SJSA1 (cell line): ENCODE measurements around the gene MEX3C. TPM values are rescaled to one million over a fixed set of nuclear protein-coding genes. Genes with fewer than 3 reads are reported as not detected.

Experiments
- DNase-seq, 2 experiments: peaks; one replicate each; pipeline ENCODE4 v3.0.0-alpha.2; 2015 to 2020; ENCODE audit warnings: low spot score in 2 of 2, low read depth in 1 of 2
- H3K27ac ChIP-seq: fragments of 250-450 bp; sonication (Bioruptor Pico); 2 replicates; pipeline ENCODE4 v1.5.1; 2020; ENCODE audit warnings: mild to moderate bottlenecking, moderate library complexity
- H3K27me3 ChIP-seq: fragments of 250-450 bp; sonication (Bioruptor Pico); replicated peaks from 2 replicates; pipeline ENCODE4 v1.5.1; 2020; ENCODE audit warnings: mild to moderate bottlenecking, moderate library complexity
- H3K36me3 ChIP-seq: fragments of 250-450 bp; sonication (Bioruptor Pico); 2 replicates; pipeline ENCODE4 v1.5.1; 2020; ENCODE audit warnings: mild to moderate bottlenecking
- H3K4me1 ChIP-seq: fragments of 250-450 bp; sonication (Bioruptor Pico); replicated peaks from 2 replicates; pipeline ENCODE4 v1.6.1; 2021; ENCODE audit warnings: mild to moderate bottlenecking
- H3K4me3 ChIP-seq: fragments of 250-450 bp; sonication (Bioruptor Pico); 2 replicates; pipeline ENCODE4 v1.5.1; 2020; ENCODE audit warnings: mild to moderate bottlenecking
- H3K9me3 ChIP-seq: fragments of 250-450 bp; sonication (Bioruptor Pico); replicated peaks from 2 replicates; pipeline ENCODE4 v1.5.1; 2020; ENCODE audit warnings: mild to moderate bottlenecking
- total RNA-seq: library from RNA; depleted of rRNA; stranded (reverse); fragments of >200 nt; shearing (Covaris generic); gene quantifications from 2 replicates; pipeline ENCODE4 v1.2.3, GENCODE V29; 2014; rRNA removed

MEX3C gene
- total RNA-seq = 34.9 and 44.2 TPM in 2 replicates

GRCh38 chr18:51197661-51198424 lies at the start of gene MEX3C:
Gene MEX3C (minus strand): TSS chr18:51197681. CDS start chr18:51197320, 361 bp downstream.
- Histone ChIP-seq H3K27me3 (no peaks in the 10 kb centered on the region), H3K27ac (peak within 1 kb of the TSS; percentile 76), H3K4me3 (peak within 1 kb of the TSS; percentile 91), H3K4me1 (peaks cover 21% of the 10 kb centered on the region), H3K36me3 (peaks cover 16% of the 10 kb centered on the region), H3K9me3 (0 out of 2 replicates have a peak, but pooled peaks cover 3% of the 10 kb centered on the region)
- peak; percentile 99 for DNase-seq

GRCh38 chr18:51241226-51241625 lies 43.7 kb upstream of the MEX3C start:
- Histone ChIP-seq H3K4me1 (peaks cover 8% of the 10 kb centered on the region; the same call in 1 of the 2 replicates), H3K4me3 (no peak overlapping the region), H3K27me3 (no peaks in the 10 kb centered on the region), H3K36me3 (no peaks in the 10 kb centered on the region), H3K9me3 (no peaks in the 10 kb centered on the region), H3K27ac (no peak overlapping the region)
- DNase-seq = no peak

- Histone ChIP-seq H3K9me3 (no peaks in the 10 kb centered on the region), H3K4me3 (no peak overlapping the region), H3K4me1 (peaks cover 29% of the 10 kb centered on the region), H3K36me3 (no peaks in the 10 kb centered on the region), H3K27ac (peak overlapping the region; percentile 17; the same call in 1 of the 2 replicates), H3K27me3 (no peaks in the 10 kb centered on the region)
- DNase-seq = peak; percentile 75 to 76
Measured at GRCh38 chr18:51236225-51236624, 38.7 kb upstream of the MEX3C start.

GRCh38 chr18:51235009-51235789 lies 37.7 kb upstream of the MEX3C start:
- no peaks in the 10 kb centered on the region for H3K27me3 ChIP-seq
- no peaks in the 10 kb centered on the region for H3K36me3 ChIP-seq
- no peaks in the 10 kb centered on the region for H3K9me3 ChIP-seq
- H3K27ac ChIP-seq = no peak overlapping the region
- peak; percentile 27 to 50 for DNase-seq
- peaks cover 29% of the 10 kb centered on the region for H3K4me1 ChIP-seq
- H3K4me3 ChIP-seq = no peak overlapping the region

DNA sequence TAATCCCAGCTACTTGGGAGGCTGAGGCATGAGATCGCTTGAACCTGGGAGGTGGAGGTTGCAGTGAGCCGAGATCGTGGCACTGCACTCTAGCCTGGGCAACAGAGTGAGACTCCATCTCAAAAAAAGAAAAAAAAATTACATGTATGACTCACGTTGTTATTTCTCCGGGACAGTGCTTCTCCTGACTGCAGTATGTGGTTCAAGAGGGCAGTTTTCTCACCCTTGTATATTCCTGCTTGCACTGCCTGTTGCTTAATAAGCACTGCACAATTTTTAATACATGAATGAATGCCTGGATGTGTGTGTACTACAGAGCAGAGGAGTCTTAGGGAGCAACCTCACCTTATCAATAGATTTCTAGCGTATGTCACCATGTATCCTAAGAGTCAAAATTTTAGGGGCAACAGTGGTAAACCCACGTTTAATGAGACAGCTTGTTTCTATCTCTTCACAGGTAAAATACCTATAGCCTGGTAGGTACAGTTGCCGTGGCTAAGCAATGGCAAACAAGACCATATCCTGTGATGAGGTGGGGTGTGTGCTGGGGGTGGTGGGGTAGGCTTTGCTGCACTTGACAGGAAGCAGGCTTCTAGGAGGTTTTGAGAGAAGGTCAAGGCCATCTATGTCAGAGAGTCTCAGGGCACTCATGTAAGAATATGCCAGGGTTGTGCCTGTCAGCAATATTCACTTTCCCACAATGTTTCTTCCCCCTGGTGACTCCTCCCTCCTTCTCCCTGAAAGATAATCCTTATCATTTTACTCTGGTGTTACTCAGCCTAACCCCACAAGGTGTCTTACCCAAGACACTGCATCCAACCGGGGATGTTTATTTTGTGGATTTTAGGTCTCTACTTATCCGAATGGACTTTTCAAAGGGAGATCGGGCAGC lies 36.9 kb upstream of the MEX3C start:
- DNase-seq = no peak
- Histone ChIP-seq H3K36me3 (no peaks in the 10 kb centered on the region), H3K27ac (no peak overlapping the region)

GRCh38 chr18:51229328-51229727 lies 31.8 kb upstream of the MEX3C start:
- Histone ChIP-seq H3K4me1 (peaks cover 3% of the 10 kb centered on the region), H3K27ac (no peak overlapping the region), H3K4me3 (no peak overlapping the region), H3K27me3 (no peaks in the 10 kb centered on the region), H3K9me3 (no peaks in the 10 kb centered on the region), H3K36me3 (no peaks in the 10 kb centered on the region)
- DNase-seq = no peak

More for the DNA sequence above, 36.9 kb upstream of the MEX3C start:
- Histone ChIP-seq H3K4me3 (no peak overlapping the region), H3K27me3 (no peaks in the 10 kb centered on the region), H3K4me1 (peaks cover 29% of the 10 kb centered on the region), H3K9me3 (no peaks in the 10 kb centered on the region)

DNA sequence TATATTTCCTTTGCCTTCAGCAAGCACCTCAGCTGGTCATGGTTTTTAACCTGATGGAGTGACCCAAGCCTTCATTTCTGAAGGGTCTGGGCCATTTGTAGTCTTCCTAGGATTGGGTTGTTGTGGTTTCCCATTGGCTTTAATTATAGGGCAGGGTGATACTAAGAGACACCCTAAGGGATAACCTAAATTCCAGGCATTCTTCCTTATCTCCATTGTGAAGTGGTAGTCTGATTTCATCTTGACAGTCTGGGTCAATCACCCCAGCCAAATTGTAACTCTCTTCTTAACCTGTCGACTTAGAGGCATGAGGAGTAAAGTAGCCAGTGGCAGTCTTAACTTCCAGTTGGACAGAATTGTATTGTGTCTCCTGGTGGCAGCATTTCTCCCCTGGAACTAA lies 30.2 kb upstream of the MEX3C start:
- no peaks in the 10 kb centered on the region for H3K27me3 ChIP-seq
- no peaks in the 10 kb centered on the region for H3K36me3 ChIP-seq
- DNase-seq = no peak
- H3K4me3 ChIP-seq = no peak overlapping the region
- no peak overlapping the region for H3K27ac ChIP-seq
- H3K9me3 ChIP-seq = 0 out of 2 replicates have a peak, but pooled peaks cover 2% of the 10 kb centered on the region
- no peaks in the 10 kb centered on the region for H3K4me1 ChIP-seq

GRCh38 chr18:51226587-51227350 lies 29.3 kb upstream of the MEX3C start:
- Histone ChIP-seq H3K27me3 (no peaks in the 10 kb centered on the region), H3K4me1 (no peaks in the 10 kb centered on the region), H3K4me3 (no peak overlapping the region), H3K27ac (no peak overlapping the region), H3K36me3 (no peaks in the 10 kb centered on the region), H3K9me3 (0 out of 2 replicates have a peak, but pooled peaks cover 3% of the 10 kb centered on the region)
- no peak for DNase-seq

- no peak for DNase-seq
- Histone ChIP-seq H3K27ac (no peak overlapping the region), H3K27me3 (no peaks in the 10 kb centered on the region), H3K4me1 (no peaks in the 10 kb centered on the region), H3K36me3 (no peaks in the 10 kb centered on the region), H3K4me3 (no peak overlapping the region), H3K9me3 (0 out of 2 replicates have a peak, but pooled peaks cover 3% of the 10 kb centered on the region)
Measured at GRCh38 chr18:51226068-51226467, 28.6 kb upstream of the MEX3C start.

GRCh38 chr18:51212606-51213005 lies 15.1 kb upstream of the MEX3C start:
- Histone ChIP-seq H3K4me1 (peaks cover 11% of the 10 kb centered on the region), H3K27ac (no peak overlapping the region), H3K27me3 (0 out of 2 replicates have a peak, but pooled peaks cover 4% of the 10 kb centered on the region), H3K36me3 (no peaks in the 10 kb centered on the region), H3K9me3 (no peaks in the 10 kb centered on the region), H3K4me3 (no peak overlapping the region)
- DNase-seq = no peak

DNA sequence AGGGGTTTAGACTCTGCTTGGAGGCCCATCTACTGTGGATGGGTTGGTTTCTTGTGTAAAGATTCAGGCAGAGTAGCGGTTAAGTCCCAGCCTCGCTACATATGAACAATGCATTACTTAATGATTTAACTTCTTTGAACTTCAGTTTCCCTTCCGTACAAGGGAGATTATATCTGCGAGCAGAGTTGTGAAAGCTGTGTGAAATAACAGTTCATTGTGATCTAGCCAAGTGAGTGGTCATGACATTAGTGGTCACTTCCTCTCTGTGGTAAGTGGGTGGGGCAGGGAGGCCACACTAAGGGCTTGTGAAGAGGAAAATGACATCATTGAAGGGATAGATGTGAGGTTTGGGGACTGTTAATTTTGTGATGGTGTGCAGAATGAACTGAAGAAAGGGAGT lies 14.1 kb upstream of the MEX3C start:
- peak; percentile 32 to 49 for DNase-seq
- Histone ChIP-seq H3K9me3 (no peaks in the 10 kb centered on the region), H3K27ac (0 out of 2 replicates have a peak overlapping the region, but pooled peaks have one; percentile 45), H3K36me3 (no peaks in the 10 kb centered on the region), H3K4me1 (peaks cover 11% of the 10 kb centered on the region), H3K4me3 (no peak overlapping the region), H3K27me3 (0 out of 2 replicates have a peak, but pooled peaks cover 3% of the 10 kb centered on the region)

DNA sequence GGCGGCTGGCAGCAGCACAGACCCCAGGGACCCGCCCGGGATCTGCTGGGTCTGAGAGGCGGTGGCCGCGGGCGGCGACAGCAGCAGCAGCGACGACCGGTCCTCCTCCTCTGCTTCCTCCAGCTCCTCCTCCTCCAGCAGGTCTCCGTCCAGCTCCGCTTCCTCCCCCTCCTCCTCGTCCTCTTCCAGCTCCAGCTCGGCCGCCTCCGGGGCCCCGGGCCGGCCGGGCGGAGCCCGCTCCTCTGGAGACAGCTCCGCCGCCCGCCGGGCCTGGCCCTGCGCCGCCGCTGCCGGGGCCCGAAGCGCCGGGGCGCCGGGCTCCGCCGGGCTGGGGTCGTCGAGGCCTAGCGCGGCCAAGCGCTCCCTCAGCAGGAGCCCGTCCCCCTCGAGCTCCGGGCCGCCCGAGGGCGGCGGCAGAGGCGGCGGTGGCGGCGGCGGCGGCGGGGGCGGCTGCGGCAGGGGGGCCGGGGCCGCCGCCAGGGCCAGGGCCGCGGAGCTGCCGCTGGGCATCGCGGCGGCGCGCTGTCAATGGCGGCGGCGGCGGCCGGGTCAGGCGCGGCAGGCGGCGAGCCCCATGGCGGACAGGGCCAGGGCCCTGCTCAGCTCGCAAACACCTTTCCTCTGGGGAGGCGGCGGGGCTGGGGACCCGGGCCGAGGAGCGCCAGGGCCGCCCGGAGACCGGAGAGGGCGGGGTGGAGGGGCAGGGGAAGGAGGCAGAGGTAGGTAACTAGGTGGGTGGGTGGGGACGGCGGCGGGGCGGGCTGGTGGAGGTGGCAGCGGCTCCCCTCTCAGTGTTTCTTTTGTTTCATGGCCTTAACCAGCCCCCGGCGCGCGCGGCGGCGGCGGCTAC lies 445 bp downstream of the MEX3C start:
- no peaks in the 10 kb centered on the region for H3K27me3 ChIP-seq
- H3K4me1 ChIP-seq = peaks cover 21% of the 10 kb centered on the region
- peaks cover 16% of the 10 kb centered on the region for H3K36me3 ChIP-seq
- peak overlapping the region; percentile 76 for H3K27ac ChIP-seq
- H3K9me3 ChIP-seq = 0 out of 2 replicates have a peak, but pooled peaks cover 3% of the 10 kb centered on the region
- DNase-seq = peak; percentile 51 to 61
- peak overlapping the region; percentile 91 for H3K4me3 ChIP-seq
